ENCODE results near the gene CKLF. TPM values are rescaled to one million over a fixed set of nuclear protein-coding genes. Genes with fewer than 3 reads are reported as not detected.
"Not testable (repeated sequence)": the region's sequence is repeated elsewhere in the genome, so short reads cannot be mapped to it uniquely, and the experiment has no call there.

Gene CKLF
- total RNA-seq, 1 donor from 2014 or later = 38.0 TPM

- no peak for DNase-seq (ENCODE audit: low spot score)
- Mint-ChIP-seq H3K36me3 (ENCODE audit: low read depth, unreplicated experiment) (peaks cover 28% of the 10 kb centered on the region), H3K27me3 (ENCODE audit: unreplicated experiment) (no peaks in the 10 kb centered on the region), H3K9me3 (ENCODE audit: unreplicated experiment) (no peaks in the 10 kb centered on the region), H3K4me1 (ENCODE audit: unreplicated experiment) (peaks cover 19% of the 10 kb centered on the region), H3K27ac (ENCODE audit: unreplicated experiment) (no peak overlapping the region), H3K4me3 (ENCODE audit: unreplicated experiment) (no peak overlapping the region)
- TF ChIP-seq, protein P1, sequence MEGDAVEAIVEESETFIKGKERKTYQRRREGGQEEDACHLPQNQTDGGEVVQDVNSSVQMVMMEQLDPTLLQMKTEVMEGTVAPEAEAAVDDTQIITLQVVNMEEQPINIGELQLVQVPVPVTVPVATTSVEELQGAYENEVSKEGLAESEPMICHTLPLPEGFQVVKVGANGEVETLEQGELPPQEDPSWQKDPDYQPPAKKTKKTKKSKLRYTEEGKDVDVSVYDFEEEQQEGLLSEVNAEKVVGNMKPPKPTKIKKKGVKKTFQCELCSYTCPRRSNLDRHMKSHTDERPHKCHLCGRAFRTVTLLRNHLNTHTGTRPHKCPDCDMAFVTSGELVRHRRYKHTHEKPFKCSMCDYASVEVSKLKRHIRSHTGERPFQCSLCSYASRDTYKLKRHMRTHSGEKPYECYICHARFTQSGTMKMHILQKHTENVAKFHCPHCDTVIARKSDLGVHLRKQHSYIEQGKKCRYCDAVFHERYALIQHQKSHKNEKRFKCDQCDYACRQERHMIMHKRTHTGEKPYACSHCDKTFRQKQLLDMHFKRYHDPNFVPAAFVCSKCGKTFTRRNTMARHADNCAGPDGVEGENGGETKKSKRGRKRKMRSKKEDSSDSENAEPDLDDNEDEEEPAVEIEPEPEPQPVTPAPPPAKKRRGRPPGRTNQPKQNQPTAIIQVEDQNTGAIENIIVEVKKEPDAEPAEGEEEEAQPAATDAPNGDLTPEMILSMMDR (IDR thresholded peaks at IDR 0.05; ENCODE audit: unreplicated experiment) = no peak
These were observed 10.6 kb downstream of the CKLF start for GRCh38 chr16:66562986-66563385.

DNA sequence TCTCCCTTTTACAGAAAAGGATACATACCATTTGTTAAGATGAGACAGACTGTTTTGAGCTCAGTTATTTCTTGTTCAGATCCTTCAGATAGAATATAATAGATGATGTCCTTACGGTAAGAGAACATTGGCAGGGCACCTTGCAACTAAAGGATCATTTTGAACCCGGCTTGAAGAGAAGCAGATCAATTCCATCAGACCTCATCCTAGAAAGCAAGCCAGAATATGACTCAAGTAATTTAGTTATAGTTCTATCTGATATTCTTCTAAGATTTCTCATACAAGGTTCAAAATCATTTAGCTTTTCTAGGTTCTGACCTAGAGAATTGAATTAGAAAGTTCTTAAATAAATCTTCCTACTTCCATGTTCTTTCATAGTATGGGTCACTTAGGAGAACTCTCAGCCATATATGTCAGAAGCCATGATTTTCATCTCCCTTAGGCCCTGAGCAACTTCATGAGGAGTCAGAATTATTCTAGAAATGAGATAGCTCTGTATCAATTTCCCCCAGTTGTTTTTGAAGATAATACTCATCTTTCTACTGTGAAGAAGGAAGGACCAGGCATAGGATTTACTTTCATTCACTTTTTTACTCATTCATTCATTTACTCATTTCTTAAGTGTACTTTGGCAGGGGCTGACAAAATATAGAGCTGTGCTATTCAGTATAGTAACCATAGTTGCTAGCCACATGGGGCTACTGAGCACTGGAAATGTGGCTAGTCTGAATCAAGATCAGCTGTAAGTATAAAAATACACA lies 11.4 kb downstream of the CKLF start:
- no peaks in the 10 kb centered on the region for H3K27me3 Mint-ChIP-seq (ENCODE audit: unreplicated experiment)
- H3K4me3 Mint-ChIP-seq (ENCODE audit: unreplicated experiment) = no peak overlapping the region
- H3K4me1 Mint-ChIP-seq (ENCODE audit: unreplicated experiment) = peaks cover 19% of the 10 kb centered on the region
- no peaks in the 10 kb centered on the region for H3K9me3 Mint-ChIP-seq (ENCODE audit: unreplicated experiment)
- peaks cover 28% of the 10 kb centered on the region for H3K36me3 Mint-ChIP-seq (ENCODE audit: low read depth, unreplicated experiment)
- TF ChIP-seq, protein P1 (IDR thresholded peaks at IDR 0.05; ENCODE audit: unreplicated experiment) = no peak
- no peak overlapping the region for H3K27ac Mint-ChIP-seq (ENCODE audit: unreplicated experiment)
- DNase-seq (ENCODE audit: low spot score) = no peak

DNA sequence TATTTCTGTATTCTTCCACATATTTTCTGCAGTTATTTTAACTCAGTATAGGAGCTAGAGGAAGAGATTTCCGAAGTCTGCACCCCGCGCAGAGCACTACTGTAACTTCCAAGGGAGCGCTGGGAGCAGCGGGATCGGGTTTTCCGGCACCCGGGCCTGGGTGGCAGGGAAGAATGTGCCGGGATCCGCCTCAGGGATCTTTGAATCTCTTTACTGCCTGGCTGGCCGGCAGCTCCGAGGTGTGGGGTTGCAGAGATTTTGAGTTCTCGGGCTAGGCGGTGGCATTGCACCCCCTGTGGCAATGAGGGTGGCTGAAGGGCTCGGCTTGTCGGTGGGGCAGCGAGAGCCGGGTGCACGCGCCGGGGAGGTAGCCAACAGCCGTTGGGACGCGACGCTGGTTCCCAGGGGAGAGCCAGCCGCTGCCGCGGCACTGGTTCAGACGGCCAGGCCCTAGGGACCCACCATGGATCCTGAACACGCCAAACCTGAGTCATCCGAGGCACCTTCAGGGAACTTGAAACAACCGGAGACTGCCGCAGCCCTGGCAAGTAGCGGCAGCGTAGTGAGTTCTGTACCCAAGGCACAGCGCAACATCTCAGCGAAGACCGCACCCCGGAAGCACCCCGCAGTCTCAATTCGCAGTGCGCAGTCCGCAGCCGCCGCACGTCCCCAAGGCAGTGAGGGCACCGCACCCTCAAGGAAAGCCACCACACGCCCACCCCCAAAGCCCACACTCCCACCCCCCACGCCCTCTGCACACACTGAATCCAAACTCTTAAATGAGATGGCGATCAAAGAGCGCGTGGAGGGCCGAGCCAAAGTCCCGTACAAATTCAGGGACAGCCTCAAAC lies 13.9 kb downstream of the CKLF start, which contains the start of gene CMTM1:
CMTM1 (plus strand) TSS at position 389 of the 851 bp plus-strand sequence; CDS start at position 464, 75 bp downstream.
- TF ChIP-seq, protein P1 (IDR thresholded peaks at IDR 0.05; ENCODE audit: unreplicated experiment) = no peak
- DNase-seq (ENCODE audit: low spot score) = no peak
- Mint-ChIP-seq H3K27me3 (ENCODE audit: unreplicated experiment) (no peaks in the 10 kb centered on the region), H3K9me3 (ENCODE audit: unreplicated experiment) (no peaks in the 10 kb centered on the region), H3K4me3 (ENCODE audit: unreplicated experiment) (peak within 1 kb of the TSS; percentile 67), H3K36me3 (ENCODE audit: low read depth, unreplicated experiment) (peaks cover 14% of the 10 kb centered on the region), H3K4me1 (ENCODE audit: unreplicated experiment) (peaks cover 17% of the 10 kb centered on the region), H3K27ac (ENCODE audit: unreplicated experiment) (peak within 1 kb of the TSS; percentile 90)

DNA sequence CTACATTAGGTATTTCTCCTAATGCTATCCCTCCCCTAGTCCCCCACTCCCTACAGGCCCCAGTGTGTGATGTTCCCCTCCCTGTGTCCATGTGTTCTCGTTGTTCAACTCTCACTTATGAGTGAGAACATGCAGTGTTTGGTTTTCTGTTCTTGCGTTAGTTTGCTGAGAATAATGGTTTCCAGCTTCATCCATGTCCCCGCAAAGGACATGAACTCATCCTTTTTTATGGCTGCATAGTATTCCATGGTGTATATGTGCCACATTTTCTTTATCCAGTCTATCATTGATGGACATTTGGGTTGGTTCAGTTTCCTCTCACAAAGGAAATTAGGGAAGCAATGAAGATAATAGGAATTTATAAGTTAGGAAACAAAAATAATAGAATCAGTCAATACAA lies 14.9 kb downstream of the CKLF start:
- H3K9me3 Mint-ChIP-seq (ENCODE audit: unreplicated experiment); H3K27ac Mint-ChIP-seq (ENCODE audit: unreplicated experiment); H3K27me3 Mint-ChIP-seq (ENCODE audit: unreplicated experiment); DNase-seq (ENCODE audit: low spot score); H3K36me3 Mint-ChIP-seq (ENCODE audit: low read depth, unreplicated experiment): not testable (repeated sequence)
- Mint-ChIP-seq H3K4me3 (ENCODE audit: unreplicated experiment) (peak overlapping the region; percentile 67), H3K4me1 (ENCODE audit: unreplicated experiment) (peaks cover 20% of the 10 kb centered on the region)

DNA sequence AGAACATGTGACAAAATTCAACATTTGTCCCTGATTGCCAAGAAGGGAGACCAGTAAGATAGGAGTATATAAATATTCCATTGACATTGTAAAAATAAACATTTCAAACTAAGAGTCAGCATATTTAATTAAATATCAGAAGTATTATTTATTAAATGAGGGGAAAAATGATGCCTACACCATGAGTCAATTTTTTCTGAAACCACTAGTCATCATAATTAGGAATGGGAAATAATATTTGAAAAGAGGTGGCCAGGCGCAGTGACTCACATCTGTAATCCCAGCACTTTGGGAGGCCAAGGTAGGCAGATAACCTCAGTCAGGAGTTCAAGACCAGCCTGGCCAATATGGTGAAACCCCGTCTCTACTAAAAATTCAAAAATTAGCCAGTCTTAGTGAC lies 16.0 kb downstream of the CKLF start:
- peaks cover 20% of the 10 kb centered on the region for H3K4me1 Mint-ChIP-seq (ENCODE audit: unreplicated experiment)
- DNase-seq (ENCODE audit: low spot score) = no peak
- H3K9me3 Mint-ChIP-seq (ENCODE audit: unreplicated experiment) = no peaks in the 10 kb centered on the region
- peaks cover 8% of the 10 kb centered on the region for H3K36me3 Mint-ChIP-seq (ENCODE audit: low read depth, unreplicated experiment)
- H3K27ac Mint-ChIP-seq (ENCODE audit: unreplicated experiment) = no peak overlapping the region
- no peak overlapping the region for H3K4me3 Mint-ChIP-seq (ENCODE audit: unreplicated experiment)
- no peaks in the 10 kb centered on the region for H3K27me3 Mint-ChIP-seq (ENCODE audit: unreplicated experiment)
- TF ChIP-seq, protein P1 (IDR thresholded peaks at IDR 0.05; ENCODE audit: unreplicated experiment) = no peak
